ENCODE results near the gene DBR1.
A peak's percentile ranks its signal among the peaks of the same experiment; 100 is the strongest.
"Not testable (repeated sequence)": the region's sequence is repeated elsewhere in the genome, so short reads cannot be mapped to it uniquely, and the experiment has no call there.

The DBR1 gene

GRCh38 chr3:138186221-138186620 is 11.5 kb upstream of the DBR1 start:
- no peak for DNase-seq

GRCh38 chr3:138184994-138185393 is 10.3 kb upstream of the DBR1 start:
- DNase-seq = no peak

GRCh38 chr3:138180375-138181029 is 5.8 kb upstream of the DBR1 start:
- peak; percentile 55 for DNase-seq

DNA sequence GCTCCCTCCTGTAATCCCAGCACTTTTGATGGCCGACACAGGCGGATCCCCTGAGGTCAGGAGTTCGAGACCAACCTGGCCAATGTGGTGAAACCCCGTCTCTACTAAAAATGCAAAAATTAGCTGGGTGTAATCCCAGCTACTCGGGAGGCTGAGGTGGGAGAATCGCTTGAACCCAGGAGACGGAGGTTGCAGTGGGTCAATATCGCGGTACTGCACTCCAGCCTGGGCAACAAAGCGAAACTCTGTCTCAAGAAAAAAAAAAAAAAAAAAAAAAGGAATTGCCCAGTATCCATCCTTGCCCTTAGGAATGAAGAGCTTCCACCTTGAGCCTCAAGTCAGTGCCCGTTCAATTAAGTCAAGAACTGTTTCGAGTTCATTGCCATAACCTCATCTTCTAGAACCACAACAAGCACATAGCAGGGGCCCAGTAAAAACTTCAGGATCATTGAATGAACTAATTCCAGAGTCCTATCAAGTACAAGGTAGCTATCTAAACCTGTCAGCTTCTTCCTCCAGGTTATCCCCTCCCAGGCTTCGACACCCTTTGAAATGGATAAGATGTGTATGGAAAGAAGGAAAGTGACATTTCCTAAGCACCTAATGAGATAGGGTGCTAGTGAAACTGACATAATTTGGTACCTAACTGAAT is 826 bp downstream of the DBR1 start:
- DNase-seq = no peak

GRCh38 chr3:138172625-138173024 is 2.1 kb downstream of the DBR1 start:
- no peak for DNase-seq

DNA sequence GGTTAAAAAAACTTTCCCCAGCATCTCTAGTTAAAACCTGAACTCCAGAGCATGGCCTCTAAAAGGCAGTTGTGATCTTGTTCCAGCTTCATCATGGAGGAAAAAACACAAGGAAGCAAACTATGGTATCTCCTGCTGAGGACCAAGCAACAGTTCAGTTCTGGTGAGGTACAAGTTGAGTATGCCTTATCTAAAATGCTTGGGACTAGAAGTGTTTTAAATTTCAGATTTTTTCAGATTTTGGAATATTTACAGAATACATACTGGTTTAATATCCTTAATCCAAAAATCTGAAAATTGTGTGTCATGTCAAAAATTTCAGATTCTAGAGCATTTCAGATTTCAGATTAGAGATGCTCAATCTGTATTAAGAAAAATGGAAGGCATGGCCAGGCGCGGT is 9.7 kb downstream of the DBR1 start:
- DNase-seq = no peak

DNA sequence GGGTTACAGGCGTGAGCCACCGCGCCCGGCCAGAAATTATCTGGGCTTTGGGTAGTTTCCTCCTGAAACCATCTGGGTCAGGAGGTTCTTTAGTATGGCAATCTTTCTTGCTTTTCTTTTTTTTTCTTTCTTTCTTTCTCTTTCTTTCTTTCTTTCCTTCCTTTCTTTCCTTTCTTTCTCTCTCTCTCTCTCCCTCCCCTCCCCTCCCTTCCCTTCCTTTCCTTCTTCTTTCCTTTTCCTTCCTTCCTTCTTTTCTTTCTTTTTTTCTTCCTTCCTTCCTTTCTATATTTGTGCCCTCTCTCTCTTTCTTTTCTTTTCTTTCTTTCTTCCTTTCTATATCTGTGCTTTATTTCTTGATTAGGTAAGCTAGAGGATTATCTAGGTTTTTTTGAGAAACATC is 17.0 kb downstream of the DBR1 start:
- no peak for DNase-seq

DNA sequence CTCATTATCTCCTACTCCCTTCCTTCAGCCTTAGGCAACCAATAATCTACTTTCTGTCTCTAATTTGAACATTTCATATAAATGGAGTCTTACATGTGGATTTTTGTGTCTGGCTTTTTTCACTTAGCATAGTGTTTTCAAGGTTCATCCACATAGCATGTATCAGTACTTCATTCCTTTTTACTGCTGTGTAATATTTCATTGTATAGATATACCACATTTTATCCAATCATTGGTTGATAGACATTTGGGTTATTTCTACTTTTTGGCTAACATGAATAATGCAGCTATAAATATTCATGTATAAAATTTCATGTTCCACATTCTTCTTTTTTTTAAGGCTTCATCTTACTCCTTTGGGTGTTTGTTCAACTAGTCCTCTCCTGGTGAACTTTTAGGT is 20.2 kb downstream of the DBR1 start:
- DNase-seq = no peak

- DNase-seq = no peak
These were observed 26.2 kb downstream of the DBR1 start for GRCh38 chr3:138148503-138148902.

DNA sequence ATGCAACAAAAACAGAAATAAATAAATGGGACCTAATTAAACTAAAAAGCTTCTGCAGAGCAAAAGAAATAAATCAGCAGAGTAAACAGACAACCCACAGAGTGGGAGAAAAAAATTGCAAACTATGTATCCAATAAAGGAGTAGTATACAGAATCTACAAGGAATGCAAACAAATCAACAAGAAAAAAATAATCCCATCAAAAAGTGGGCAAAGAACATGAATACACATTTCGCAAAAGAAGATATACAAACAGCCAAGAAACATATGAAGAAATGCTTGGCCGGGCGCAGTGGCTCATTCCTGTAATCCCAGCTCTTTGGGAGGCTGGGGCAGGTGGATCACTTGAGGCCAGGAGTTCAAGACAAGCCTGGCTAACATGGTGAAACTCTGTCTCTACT is 32.5 kb downstream of the DBR1 start:
- DNase-seq = not testable (repeated sequence)

- no peak for DNase-seq
These were observed 33.8 kb downstream of the DBR1 start for GRCh38 chr3:138140940-138141339.

DNA sequence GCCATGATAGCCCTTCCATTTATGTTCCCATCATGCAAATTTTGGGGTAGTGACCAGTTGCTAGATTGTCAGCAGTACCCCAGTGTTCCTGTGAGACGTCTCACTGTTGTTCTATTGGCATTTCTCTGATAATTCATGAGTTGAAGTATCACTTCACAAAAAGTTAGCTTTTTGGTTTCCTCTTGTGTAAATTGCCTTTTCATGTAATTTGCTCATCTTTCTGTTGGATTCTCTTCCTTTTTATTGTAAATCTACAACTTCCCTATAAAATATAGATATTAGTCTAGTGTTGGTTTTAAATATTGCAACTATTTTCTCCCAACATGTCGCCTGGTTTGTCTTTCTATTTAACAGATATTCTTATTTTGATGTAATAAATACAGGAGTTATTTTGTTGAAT is 35.0 kb downstream of the DBR1 start:
- no peak for DNase-seq

GRCh38 chr3:138137861-138138260 is 36.9 kb downstream of the DBR1 start:
- no peak for DNase-seq

GRCh38 chr3:138136201-138136600 is 38.5 kb downstream of the DBR1 start:
- no peak for DNase-seq

GRCh38 chr3:138135833-138136194 is 38.9 kb downstream of the DBR1 start:
- no peak for DNase-seq

- no peak for DNase-seq
These were observed 39.4 kb downstream of the DBR1 start for GRCh38 chr3:138135146-138135832.

GRCh38 chr3:138132239-138132638 is 42.5 kb downstream of the DBR1 start, which contains the start of gene A4GNT:
A4GNT (minus strand) TSS chr3:138132390; CDS start chr3:138131256, 1,134 bp downstream.
- no peak for DNase-seq

- DNase-seq = no peak
These were observed 46.9 kb downstream of the DBR1 start for GRCh38 chr3:138127636-138128365.

- no peak for DNase-seq
These were observed 49.0 kb downstream of the DBR1 start for GRCh38 chr3:138125548-138126221.

DNA sequence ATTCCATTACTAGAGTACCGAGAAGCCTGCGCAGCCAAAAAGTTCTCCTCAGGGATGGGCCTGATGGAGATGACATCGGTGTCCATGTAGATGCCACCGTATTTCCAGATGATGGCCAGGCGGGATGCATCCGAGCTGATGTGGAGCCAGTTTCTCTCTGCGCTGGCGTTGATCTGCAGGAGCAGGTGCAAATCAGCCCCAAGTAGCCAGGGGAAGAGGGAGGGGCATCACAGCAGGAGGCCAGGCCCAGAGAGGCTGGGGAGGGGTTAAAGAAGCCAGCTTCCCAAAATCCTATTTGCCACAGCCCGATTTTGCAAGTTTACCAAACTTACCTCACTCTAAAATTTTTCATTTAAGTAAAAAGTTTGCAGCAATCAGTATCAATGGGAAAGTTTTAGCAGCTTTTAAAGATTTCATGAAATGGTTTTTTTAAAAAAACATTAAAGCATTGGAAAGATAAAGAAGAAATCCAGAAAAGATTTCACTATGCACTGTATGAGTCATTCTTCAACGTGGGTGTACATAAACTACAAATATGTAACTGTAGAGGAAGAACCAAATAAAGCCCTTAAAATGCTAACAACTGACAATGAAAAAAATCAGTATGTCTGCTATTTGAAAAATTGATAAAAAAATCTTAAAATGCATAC is 49.9 kb downstream of the DBR1 start:
- no peak for DNase-seq

GRCh38 chr3:138124188-138124587 is 50.5 kb downstream of the DBR1 start:
- no peak for DNase-seq

- no peak for DNase-seq
These were observed 55.3 kb downstream of the DBR1 start for GRCh38 chr3:138119423-138119766.

Measured in CD4-positive, alpha-beta T cell treated with Interleukin-10 for 1 hour (primary cell).